Body of pancreas (tissue), 4 donors: ENCODE measurements around the gene BARD1.

Experiments used
- CTCF ChIP-seq, 7 experiments: fragments of 450-650 bp in 4 of 7; fragments of 200-600 bp in 3 of 7; sonication (generic) in 3 of 7; IDR thresholded peaks; one replicate each; pipeline ENCODE4 v1.5.1; 2016 to 2019; ENCODE audit warnings: antibody characterized with exemption in 7 of 7
- POLR2A ChIP-seq, 3 donors: fragments of 450-650 bp; IDR thresholded peaks; one replicate each; pipeline ENCODE4 v1.6.1; 2016; ENCODE audit warnings: antibody characterized with exemption in 3 of 3, mild to moderate bottlenecking in 2 of 3

- no peak for TF ChIP-seq CTCF (IDR thresholded peaks at IDR 0.05)
- TF ChIP-seq POLR2A (IDR thresholded peaks at IDR 0.05): no peak
Measured at GRCh38 chr2:214750529-214750928, 59.0 kb downstream of the BARD1 start.
